SKM-1 (cell line): Measurements from ENCODE around the gene LARGE1.
"Not testable (repeated sequence)": the region's sequence is repeated elsewhere in the genome, so short reads cannot be mapped to it uniquely, and the experiment has no call there.

Experiments used
- DNase-seq: peaks from one replicate; lab custom pipeline; 2025; ENCODE audit not compliant: unreplicated experiment; lab: John Stamatoyannopoulos, UW

Gene LARGE1

DNA sequence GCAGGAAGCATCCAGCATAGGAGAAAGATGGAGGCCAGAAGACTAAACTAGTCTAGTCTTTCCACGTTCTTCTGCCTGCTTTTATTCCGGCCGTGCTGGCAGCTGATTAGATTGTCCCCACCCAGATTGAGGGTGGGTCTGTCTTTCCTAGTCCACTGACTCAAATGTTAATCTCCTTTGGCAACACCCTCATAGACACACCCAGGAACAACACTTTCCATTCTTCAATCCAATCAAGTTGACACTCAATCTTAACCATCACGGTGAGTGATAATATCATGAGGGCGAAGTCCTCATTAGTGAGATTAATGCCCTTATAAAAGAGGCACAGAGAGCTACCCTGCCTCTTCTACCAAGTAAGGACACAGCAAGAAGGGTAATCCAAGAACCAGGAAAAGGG lies 424.2 kb downstream of the LARGE1 start:
- no peak for DNase-seq

DNA sequence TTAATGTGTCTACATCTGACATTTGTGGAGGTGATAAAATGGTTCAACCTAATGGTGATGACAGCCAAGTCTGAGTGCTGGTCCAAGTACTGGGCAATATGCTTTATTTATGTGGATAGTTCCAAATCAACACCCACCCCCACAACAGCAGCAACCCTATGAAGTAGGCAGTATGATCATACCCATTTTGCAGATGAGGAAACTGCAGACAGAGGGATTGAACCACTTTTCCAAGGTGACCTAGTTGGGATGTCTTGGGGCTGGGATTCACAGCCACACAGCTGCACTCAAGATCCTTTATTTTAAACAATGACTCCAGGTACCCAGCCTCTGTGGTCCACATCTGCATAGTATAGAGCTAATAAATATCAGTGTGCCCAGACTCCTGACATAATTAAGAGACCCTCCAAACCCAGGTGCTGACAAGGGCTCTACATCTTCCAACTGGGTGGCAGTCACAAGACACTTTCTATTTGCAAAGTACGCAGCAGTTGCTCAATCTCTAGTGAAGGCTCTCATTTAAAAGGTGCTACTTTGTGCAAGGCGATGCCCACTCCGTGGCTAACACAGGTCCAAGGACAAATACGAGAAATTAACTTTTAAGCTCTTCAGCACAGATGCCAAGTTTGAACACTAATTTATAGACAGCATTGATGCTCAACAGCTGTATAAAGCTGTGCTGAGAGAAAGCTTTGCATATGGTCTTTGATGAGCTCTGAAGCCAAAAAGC lies 426.6 kb downstream of the LARGE1 start:
- DNase-seq: no peak

DNA sequence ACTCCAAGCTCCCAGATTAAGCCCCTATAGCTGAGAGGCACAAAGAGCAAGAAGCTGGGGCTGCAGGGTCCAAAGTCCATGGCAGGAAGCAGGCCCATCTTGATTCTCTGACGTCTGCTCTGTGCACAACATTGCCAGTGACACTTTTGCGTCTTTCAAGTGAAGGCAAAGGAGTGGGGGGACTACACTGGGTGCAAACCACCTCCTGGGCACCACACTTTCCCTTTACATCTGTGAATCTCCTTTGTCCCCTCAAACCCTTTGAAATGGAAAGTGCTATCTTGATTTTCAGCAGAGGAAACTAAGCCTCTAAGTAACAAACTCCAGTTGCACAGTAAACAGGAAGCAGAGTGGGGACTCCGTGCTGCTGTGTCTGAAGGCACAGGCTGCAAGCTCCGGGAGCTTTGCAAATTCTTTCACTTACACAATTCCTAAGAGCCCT lies 428.0 kb downstream of the LARGE1 start:
- no peak for DNase-seq

DNA sequence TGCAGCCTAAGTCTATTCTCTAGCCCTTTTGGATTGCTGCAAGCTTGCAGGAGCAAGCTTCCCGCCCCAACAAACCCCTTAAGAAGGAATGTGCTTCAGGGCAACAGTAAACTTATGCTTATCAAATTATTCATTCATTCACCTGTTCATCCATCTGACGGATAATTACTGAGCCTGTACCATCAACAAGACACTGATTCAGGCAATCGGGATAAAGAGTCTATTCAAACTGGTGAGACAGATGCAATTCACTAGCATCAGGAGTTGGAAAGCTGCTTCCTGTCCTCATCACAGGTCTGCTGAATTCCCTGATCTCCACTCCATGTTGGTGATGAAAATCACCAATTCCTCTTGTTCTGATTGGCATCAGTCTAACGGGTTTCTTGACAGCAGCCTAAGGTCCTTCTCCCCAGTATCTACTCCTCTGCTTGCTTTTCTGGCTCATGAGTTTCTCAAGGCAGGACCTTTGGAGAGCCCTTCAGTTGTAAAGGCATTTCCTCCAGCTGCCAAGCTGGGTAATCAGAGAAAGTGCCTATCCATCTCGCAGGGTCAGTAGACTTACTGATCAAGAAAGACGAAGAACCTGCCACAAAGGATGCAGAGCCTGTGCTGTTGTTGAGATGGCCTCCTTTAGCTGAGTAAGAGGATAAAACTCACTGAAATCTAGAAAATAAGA lies 433.1 kb downstream of the LARGE1 start:
- no peak for DNase-seq

DNA sequence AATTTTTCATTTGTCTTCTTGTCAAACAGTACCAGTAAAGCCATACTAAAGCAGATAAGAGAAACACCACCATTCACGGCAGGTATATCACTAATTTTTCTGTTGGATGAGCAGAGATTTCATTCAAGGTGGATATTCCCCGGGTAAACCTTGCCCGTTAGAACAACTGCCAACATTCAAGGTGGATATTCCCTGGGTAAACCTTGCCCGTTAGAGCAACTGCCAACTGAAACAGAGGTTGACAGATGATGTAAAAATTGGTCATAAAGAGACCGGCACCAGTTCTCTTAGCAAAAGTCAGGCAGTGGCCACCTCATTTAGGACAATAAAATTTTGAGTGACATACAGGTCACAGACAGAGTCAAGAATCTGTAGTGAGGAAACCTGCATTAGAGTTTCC lies 438.7 kb downstream of the LARGE1 start:
- DNase-seq: no peak

DNA sequence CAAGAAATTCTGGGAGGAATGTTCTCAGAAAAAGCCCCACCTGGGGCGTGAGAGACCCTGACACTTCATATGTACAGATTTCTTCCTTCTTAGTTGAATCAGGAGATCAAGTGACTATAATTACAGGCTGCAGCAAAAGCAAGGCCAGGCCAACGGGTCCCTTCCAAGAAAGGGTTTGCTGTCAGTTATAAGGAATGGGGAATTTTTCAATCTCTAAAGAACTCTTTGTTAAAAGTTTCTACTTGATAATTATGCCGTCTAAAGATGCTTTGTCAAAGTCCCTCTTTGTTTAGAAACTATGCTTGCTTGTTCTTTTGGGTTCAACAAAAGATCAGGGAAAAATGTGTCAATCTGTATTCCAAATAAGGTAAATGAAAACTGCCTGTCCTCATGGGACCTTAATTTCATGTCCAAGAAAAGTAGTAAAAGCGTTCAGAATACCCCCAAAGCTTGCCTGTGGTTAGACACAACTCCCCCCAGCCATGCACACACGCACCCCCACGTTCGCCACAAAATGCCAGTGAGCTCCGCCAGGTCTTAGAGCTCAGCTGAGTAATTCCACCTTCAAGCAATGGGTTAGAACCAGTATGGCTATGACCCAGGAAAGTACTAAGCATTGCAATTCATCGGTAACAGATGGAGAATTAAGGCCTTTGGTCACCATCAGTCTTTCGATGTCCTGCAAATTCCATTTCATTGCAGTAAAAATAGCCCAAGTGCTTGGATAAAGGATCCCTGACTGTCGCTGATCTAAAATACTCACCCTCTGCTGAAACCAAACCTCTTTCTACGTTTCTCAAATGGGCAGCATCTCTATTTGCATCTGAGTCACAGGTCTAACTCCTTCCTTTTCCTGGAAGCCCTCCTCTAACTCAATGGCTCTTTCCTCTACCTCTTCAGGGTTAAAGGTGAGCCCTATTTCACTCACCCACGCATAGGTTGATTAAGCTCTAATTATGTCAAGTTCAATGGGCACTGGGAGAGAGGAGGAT lies 442.9 kb downstream of the LARGE1 start:
- DNase-seq: no peak

DNA sequence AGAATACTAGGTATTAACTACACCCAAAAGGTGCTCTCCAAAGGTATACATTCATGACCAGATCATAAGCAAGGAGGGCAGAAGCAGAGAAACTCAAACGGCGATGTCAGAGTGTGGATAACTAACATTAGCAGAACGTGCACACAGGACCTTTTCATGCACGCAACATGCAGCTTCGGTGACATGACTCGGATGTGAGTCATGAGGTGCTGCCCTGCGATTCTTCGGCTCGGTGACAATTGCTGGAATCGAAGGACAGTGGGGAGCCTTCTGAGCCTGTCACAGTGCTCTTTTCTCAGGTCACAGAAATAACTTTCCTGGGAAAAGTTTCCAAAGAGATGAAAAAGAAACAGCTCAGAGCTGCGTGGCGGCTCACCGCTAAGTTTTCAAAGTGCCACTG lies 443.6 kb downstream of the LARGE1 start:
- no peak for DNase-seq

DNA sequence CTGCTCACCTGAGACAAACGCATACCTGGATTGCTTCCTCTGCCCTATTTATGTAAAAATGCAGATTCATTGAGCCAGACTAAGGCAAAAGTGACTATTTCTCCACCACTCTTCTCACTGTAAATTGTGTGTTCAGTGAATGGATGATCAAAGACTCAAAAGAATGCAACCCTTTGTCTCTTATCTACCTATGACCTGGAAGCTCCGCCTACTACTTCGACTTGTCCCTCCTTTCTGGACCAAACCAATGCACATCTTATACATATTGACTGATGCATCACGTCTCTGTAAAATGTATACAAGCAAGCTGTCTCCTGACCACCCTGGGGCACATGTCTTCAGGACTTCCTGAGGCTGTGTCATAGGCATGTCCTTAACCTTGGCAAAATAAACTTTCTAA lies 444.1 kb downstream of the LARGE1 start:
- no peak for DNase-seq

DNA sequence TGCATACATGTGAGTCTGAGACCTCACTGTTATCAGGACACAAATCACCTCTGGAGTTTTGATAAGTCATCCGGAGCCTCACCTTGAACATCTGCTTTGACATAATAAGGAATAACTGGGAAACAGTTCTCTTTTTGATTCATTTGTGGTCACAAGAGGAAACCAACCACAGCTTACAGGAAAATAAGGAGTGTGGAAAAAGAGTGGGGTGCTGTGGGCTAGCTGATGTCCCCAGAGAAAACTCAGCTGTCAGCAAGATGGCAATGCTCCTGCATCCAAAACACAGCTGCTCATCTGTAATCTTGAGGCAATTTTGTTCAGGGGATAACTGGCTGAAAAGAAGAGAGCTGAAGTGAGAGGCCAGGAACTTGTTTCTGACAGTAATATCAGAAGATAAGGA lies 445.7 kb downstream of the LARGE1 start:
- DNase-seq: no peak

DNA sequence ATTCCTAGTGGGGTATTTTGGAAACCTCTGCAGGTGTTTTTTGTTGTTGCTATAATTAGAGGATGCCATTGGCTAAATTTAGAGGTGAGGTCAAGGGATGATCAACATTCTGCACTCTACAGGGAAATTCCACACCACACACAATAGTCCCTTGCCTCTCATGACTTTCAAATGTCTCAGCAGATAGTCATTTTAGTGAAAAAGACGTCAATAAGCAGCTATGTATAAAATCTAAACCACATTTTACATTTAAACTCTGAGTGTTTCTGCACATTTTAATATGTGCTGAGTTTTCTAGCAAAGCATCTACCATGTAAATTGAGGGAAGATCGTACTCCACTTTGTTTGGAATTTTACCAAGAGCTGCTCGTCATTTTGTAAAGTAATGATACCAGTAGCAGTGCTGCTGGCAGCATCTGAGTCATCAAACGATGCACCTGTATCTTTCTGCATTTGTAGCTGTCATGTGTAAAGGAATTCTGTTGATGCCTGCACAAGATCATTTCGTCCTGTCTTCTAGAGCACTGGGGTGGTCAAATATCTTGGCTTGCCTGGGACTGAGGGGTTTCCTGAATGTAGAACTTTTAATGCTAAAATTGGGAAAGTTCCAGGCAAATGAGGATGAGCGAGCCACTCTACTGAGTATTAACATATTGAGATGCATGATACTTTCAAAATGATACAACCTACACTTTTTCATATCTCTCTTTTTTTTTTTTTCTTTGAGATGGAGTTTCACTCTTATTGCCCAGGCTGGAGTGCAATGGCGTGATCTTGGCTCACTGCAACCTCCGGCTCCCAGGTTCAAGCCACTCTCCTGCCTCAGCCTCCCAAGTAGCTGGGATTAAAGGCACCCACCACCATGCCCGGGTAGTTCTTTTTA lies 447.6 kb downstream of the LARGE1 start:
- DNase-seq: no peak

DNA sequence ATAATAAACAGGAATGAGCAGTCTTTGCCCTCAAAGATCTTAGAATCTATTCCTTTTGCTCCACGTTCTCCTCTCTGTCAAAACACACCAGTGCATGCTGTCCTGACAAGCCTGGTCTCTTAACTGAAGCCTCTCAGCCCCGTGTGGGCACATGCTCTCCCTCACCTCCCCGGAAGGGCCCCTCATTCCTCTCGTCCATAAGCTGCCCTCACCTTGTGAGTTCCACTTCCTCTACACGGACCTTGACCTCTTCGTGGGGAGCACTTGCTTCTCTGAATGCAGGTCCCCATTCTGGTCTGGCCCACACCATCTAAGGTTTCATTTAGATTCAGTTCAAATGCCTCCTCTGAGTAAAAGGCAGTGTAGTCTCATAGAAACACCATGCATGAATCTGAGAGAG lies 449.8 kb downstream of the LARGE1 start:
- no peak for DNase-seq

DNA sequence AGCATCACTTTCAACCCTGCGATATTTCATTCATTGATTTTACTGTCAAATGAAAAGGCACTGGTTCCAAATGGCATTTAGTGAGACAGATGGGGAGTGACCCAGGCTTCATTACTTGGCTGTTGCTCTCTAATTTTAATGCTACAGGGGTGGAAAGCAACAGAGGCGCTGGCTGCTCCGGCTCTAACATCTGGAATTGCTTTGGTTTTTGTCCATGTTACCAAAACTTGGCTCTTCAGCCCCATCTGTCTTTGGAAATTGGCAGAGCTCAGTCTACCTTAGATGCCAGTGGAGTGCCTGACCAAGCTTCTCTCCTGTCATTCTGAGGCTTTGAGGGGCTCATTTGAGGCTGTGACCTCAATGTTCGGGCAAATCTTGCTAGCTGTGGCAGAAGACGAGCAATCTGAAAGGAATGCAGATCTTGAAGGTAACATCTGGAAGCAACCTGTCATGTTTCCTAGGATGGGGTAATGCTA lies 452.6 kb downstream of the LARGE1 start:
- no peak for DNase-seq

DNA sequence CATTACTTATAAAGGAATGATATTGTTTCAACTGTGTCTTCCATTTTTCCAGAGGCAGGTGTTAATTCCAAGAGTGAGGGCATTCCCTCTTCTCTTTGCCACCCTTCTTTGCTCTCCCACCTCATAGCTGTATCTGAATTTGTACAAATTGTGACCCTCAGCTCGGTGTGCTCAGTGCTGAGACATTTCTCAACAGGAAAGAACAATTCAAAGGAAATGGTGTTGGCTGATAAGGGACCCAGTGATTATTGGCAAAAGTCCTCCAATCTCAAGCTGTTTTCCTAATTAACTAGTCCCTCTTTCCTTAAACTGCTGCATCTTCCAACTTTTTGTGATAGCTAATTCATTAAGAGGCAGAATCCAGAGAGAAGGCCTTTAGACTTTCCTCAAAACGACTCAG lies 453.2 kb downstream of the LARGE1 start:
- no peak for DNase-seq

DNA sequence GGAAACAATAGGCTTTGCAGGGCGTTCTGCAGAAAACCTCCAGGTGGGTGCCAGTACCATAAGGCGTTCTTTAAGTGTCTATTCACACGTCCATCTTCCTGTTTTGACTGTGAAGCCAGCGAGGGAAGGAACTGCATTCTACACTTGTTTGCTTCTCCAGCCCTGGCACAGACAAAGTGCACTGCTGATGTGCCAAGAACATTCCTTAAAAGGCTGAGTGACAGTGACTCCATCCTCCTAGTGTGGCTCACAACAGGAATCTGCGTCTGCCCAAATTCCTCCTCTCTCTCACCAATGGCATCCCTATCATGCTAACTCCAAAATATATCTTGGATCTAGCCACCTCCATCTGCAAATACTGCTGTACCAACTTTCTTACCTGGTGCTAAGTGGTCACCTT lies 454.7 kb downstream of the LARGE1 start:
- DNase-seq: no peak

DNA sequence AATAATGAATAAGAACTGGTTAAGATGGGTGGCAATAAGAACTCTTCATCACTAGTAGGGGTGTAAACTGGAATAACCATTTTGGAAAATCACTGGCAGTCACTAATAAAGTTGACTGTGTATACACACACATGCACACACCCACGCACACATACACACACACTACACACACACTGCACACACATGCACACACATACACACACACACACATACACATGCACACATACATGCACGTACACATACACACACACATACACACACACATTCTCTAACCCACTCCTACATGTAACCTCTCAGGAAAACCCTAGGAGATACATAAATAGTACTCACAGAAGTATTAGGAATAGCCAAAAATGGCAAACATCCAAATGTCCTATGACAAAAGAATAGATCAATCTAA lies 455.6 kb downstream of the LARGE1 start:
- DNase-seq: no peak

DNA sequence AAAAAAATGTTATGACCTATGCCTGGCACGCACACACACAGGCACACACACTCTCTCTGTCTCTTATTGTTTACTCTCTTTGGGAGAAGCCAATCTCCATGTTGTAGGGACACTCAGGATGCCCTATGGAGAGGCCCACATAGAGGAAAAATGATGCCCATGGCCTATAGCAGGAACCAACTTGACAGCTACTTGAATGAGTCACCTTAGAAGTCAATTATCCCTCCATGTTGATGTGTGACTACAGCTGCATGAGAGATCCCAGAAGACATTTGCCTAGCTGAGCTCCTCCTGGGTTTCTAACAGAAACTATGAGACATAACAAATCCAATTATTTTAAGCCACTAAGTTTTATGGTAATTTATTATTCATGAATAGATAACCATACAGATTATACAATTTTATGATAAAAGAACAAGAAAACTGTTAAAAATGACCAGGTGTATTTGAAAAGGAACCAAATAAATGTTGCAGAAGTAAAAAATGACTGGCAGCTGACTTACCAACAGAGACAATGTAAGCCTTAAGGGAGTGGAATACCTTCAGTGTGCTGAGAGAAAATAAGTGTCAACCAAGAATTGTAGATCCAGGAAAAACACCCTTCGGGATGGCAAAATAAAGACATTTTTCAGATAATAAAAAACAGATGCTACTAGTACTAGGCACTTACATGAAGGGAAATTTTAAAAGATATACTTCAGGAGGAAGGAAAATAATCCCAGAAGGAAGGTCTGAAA lies 458.4 kb downstream of the LARGE1 start:
- DNase-seq: no peak

DNA sequence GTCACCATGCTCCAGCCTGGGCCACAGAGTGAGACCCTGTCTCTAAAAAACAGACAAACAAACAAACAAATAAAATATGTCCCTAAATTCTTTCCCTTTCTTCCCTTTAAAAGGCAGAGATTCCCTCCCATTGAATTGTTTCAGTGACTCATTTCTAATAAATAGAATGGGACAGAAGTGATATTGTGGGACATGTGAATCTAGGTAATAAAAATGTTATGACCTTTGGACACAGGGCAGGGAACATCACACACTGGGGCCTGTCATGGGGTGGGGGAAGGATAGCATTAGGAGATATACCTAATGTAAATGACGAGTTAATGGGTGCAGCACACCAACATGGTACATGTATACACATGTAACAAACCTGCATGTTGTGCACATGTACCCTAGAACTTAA lies 459.0 kb downstream of the LARGE1 start:
- DNase-seq: not testable (repeated sequence)

DNA sequence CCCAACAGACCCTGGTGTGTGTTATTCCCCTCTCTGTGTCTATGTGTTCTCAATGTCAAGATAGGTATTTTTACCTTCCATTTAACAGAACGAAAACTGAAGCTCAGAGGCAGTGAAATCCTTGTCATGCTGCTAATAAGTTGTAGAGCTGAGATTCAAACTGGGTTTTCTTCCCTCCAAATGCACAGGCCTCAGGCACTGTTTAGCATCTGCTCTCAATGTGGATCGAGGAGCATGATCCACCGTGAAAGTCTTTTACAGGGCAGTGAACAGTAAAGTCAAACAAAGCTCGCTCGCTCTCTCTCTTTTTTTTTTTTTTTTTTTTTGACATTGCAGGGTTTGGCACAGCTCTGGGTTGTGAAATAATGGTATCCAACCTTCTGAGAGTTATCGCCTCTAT lies 461.1 kb downstream of the LARGE1 start:
- no peak for DNase-seq

DNA sequence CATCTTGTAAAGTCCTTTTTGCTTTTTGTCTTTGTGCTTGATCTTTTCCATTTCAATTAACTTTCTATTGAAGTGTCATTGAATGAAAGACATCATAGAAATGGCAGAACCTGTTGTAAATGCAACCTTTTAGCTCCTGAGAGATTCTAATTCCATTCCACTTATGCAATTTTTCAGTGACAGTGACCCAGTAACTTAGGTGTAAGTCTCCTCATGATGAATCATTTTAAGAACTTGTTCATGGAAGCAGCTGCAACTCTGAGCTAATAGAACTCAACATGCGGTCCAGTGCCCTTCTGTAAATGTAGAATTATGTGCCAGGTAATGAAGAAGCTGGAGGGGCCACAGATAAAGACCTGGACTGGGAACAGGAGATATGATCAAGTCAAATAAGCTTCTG lies 463.8 kb downstream of the LARGE1 start:
- DNase-seq: no peak

DNA sequence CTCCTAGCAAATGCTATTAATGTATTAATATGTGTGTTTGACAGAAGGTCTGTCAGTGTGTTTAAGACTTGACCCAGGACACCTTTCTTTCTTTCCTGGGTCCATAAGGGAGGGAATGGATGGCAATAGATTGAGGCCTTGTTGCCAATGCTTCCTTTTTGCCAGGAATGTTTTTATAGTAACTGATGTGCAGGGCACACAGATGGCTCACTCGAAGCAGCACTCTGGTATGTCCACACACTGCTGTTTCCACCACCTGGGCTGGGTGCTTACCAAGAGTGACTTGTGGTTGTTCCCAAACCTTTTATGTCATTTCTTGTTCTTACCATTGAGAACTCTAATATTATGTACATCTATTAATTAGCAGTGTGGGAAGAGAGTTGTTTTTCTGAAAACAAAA lies 465.2 kb downstream of the LARGE1 start:
- DNase-seq: no peak
